ENCODE results near the gene DLX2. TPM values are rescaled to one million over a fixed set of nuclear protein-coding genes. Genes with fewer than 3 reads are reported as not detected.
"Not testable (repeated sequence)": the region's sequence is repeated elsewhere in the genome, so short reads cannot be mapped to it uniquely, and the experiment has no call there.

DLX2 gene
- total and polyA plus RNA-seq, 10 of the 15 experiments (the other 5 are each of a cell fraction or from before 2014, with no cell fraction given): 0.03 TPM; not detected in 9

GRCh38 chr2:172060118-172060517 lies 42.6 kb downstream of the DLX2 start:
- H3K27me3 ChIP-seq (replicated peaks in 1 of 2; ENCODE audit: control insufficient read depth in 2 of 2, insufficient read depth in 2 of 2, low read length in 1 of 2); FAIRE-seq; RAD21 ChIA-PET (ENCODE audit: unreplicated experiment); H3K9ac ChIP-seq (ENCODE audit: control insufficient read depth, insufficient read depth, low read length); H3K9me3 ChIP-seq (replicated peaks; ENCODE audit: control insufficient read depth, insufficient read depth, low read length); DNase-seq (ENCODE audit: low read depth, low spot score); H3K27ac ChIP-seq (ENCODE audit: control insufficient read depth, insufficient read depth); H3K79me2 ChIP-seq (ENCODE audit: control insufficient read depth, insufficient read depth, low read length); H3K4me2 ChIP-seq (ENCODE audit: control insufficient read depth, insufficient read depth); H2AFZ ChIP-seq (ENCODE audit: control insufficient read depth, low read depth, low read length); intact Hi-C loops (cut with micrococcal nuclease; ENCODE audit: unreplicated experiment); H3K36me3 ChIP-seq (ENCODE audit: control insufficient read depth in 2 of 2, insufficient read depth in 2 of 2, low read length in 1 of 2); ATAC-seq; H3K4me3 ChIP-seq; in situ Hi-C loops (cut with MboI); H3K4me1 ChIP-seq (ENCODE audit: control insufficient read depth, insufficient read depth, low read length); H4K20me1 ChIP-seq (ENCODE audit: control insufficient read depth, insufficient read depth); BruUV-seq (replicated peaks): not testable (repeated sequence)
- WGBS (ENCODE audit: insufficient coverage, insufficient replicate concordance, low lambda C conversion rate, missing lambda C conversion rate): over 99% methylated on average over 4 of the region's 5 CpGs
- POLR2A ChIA-PET: interaction anchor here (0.7 kb wide), 1 partner anchor 358 kb away, joined by 4 read pairs; no protein-coding TSS in a partner anchor
- CTCF ChIA-PET: interaction anchor here (1.2 to 1.7 kb wide), 2 partner anchors 42 to 181 kb away, joined by 3 to 7 read pairs; partner anchors contain the start of gene DLX2
- SMC1A ChIA-PET (ENCODE audit: uncharacterized antibody, unreplicated experiment): interaction anchor here (0.6 to 1.5 kb wide), 4 partner anchors 13 to 1552 kb away, joined by 3 to 4 read pairs (median 4); no protein-coding TSS in a partner anchor

- Histone ChIP-seq H3K4me2 (ENCODE audit: control insufficient read depth, insufficient read depth) (no peak overlapping the region), H3K27ac (ENCODE audit: control insufficient read depth, insufficient read depth) (no peak overlapping the region), H3K9me3 (replicated peaks; ENCODE audit: control insufficient read depth, insufficient read depth, low read length) (no peaks in the 10 kb centered on the region), H3K4me3 (no peak overlapping the region), H3K79me2 (ENCODE audit: control insufficient read depth, insufficient read depth, low read length) (no peaks in the 10 kb centered on the region), H4K20me1 (ENCODE audit: control insufficient read depth, insufficient read depth) (no peaks in the 10 kb centered on the region), H3K36me3 (ENCODE audit: control insufficient read depth in 2 of 2, insufficient read depth in 2 of 2, low read length in 1 of 2) (no peaks in the 10 kb centered on the region), H2AFZ (ENCODE audit: control insufficient read depth, low read depth, low read length) (no peak overlapping the region), H3K4me1 (ENCODE audit: control insufficient read depth, insufficient read depth, low read length) (no peaks in the 10 kb centered on the region), H3K27me3 (replicated peaks in 1 of 2; ENCODE audit: control insufficient read depth in 2 of 2, insufficient read depth in 2 of 2, low read length in 1 of 2) (no peaks in the 10 kb centered on the region), H3K9ac (ENCODE audit: control insufficient read depth, insufficient read depth, low read length) (no peak overlapping the region)
- BruUV-seq (replicated peaks): no TSS peak
- intact Hi-C loops (cut with micrococcal nuclease; ENCODE audit: unreplicated experiment): no loop called here
- in situ Hi-C loops (cut with MboI): no loop called here
- no peak for FAIRE-seq
- WGBS (ENCODE audit: insufficient coverage, insufficient replicate concordance, low lambda C conversion rate, missing lambda C conversion rate): 80% methylated on average over 5 of the region's 5 CpGs
- no peak for ATAC-seq
- CTCF ChIA-PET: interaction anchor here (0.7 to 1.5 kb wide), 2 partner anchors 69 to 352 kb away, joined by 3 to 4 read pairs; no protein-coding TSS in a partner anchor
- no peak for DNase-seq (ENCODE audit: low read depth, low spot score)
- SMC1A ChIA-PET (ENCODE audit: uncharacterized antibody, unreplicated experiment): no interaction called here
- TF ChIP-seq STAT3 (IDR thresholded peaks at IDR 0.05; ENCODE audit: low read depth, low read length): no peak
- TF ChIP-seq EGR1 (IDR thresholded peaks at IDR 0.05; ENCODE audit: borderline replicate concordance in 1 of 2, low read depth in 2 of 2, low read length in 2 of 2): no peak
- no peak for TF ChIP-seq KDM1A (IDR thresholded peaks at IDR 0.05; ENCODE audit: borderline replicate concordance)
- no peak for TF ChIP-seq HDAC6 (IDR thresholded peaks at IDR 0.05; ENCODE audit: unreplicated experiment)
- TF ChIP-seq SMARCA5 (IDR thresholded peaks at IDR 0.05): no peak
- TF ChIP-seq RUNX3 (IDR thresholded peaks at IDR 0.05; ENCODE audit: low read length): no peak
- no peak for TF ChIP-seq MAX (IDR thresholded peaks at IDR 0.05; ENCODE audit: low read depth, low read length)
- TF ChIP-seq FOXK2 (IDR thresholded peaks at IDR 0.05): no peak
- TF ChIP-seq TBL1XR1 (IDR thresholded peaks at IDR 0.05; ENCODE audit: low read depth, low read length): no peak
- TF ChIP-seq CTCF (IDR thresholded peaks at IDR 0.05 in 2 of 3, conservative IDR thresholded peaks at IDR 0.05 in 1 of 3; ENCODE audit: control insufficient read depth in 2 of 3, extremely low read depth in 1 of 3, insufficient read depth in 1 of 3, low read depth in 3 of 3, low read length in 3 of 3): no peak
- POLR2A ChIA-PET: interaction anchor here (0.6 kb wide), 1 partner anchor 48 kb away, joined by 3 read pairs; no protein-coding TSS in a partner anchor
- RAD21 ChIA-PET (ENCODE audit: unreplicated experiment): no interaction called here
These were observed 44.0 kb downstream of the DLX2 start for GRCh38 chr2:172058660-172059059.
